DND-41 (cell line): Measurements from ENCODE around the gene OVAAL.

Experiments
- ATAC-seq: fragments of 200-7000 bp; cut with Tn5 transposase; 3 replicates; pipeline ENCODE4 v1.9.1; 2021; ENCODE audit warnings: low read depth; ENCODE audit not compliant: insufficient read depth
- DNase-seq: peaks from one replicate; pipeline ENCODE4 v3.0.0-alpha.2; 2020
- H2AFZ ChIP-seq: 2 replicates; pipeline ENCODE4 v1.6.0; 2012; ENCODE audit warnings: low read depth, low read length
- H3K27ac ChIP-seq: 2 replicates; pipeline ENCODE4 v1.5.1; 2012; ENCODE audit warnings: low read length, inconsistent platforms
- H3K27me3 ChIP-seq: fragments of 200-600 bp; sonication (generic); 2 replicates; pipeline ENCODE4 v1.6.0; 2012; ENCODE audit warnings: low read length, mild to moderate bottlenecking, inconsistent platforms; ENCODE audit not compliant: insufficient read depth, poor library complexity
- H3K36me3 ChIP-seq: 2 replicates; pipeline ENCODE4 v1.5.1; 2012; ENCODE audit warnings: low read length, inconsistent platforms; ENCODE audit not compliant: insufficient read depth
- H3K4me1 ChIP-seq: 2 replicates; pipeline ENCODE4 v1.5.1; 2012; ENCODE audit warnings: mild to moderate bottlenecking, low read length; ENCODE audit not compliant: insufficient read depth
- H3K4me2 ChIP-seq: 2 replicates; pipeline ENCODE4 v1.6.0; 2012; ENCODE audit warnings: mild to moderate bottlenecking, moderate library complexity, low read length, inconsistent platforms; ENCODE audit not compliant: insufficient read depth
- H3K4me3 ChIP-seq, 2 experiments: fragments of 200-600 bp in 1 of 2; shearing (Covaris generic) in 1 of 2; 2 replicates each; pipeline ENCODE4 v1.5.1; 2012 to 2016; ENCODE audit warnings: inconsistent platforms in 2 of 2, low read length in 2 of 2, mild to moderate bottlenecking in 2 of 2, low read depth in 1 of 2, moderate library complexity in 1 of 2
- H3K79me2 ChIP-seq: 2 replicates; pipeline ENCODE4 v1.6.0; 2012; ENCODE audit warnings: low read length, inconsistent platforms; ENCODE audit not compliant: insufficient read depth
- H3K9ac ChIP-seq: 2 replicates; pipeline ENCODE4 v1.6.0; 2012; ENCODE audit warnings: low read depth, mild to moderate bottlenecking, inconsistent platforms, low read length, moderate library complexity
- H3K9me3 ChIP-seq: 2 replicates; pipeline ENCODE4 v1.5.1; 2012; ENCODE audit warnings: low read length, moderate library complexity, mild to moderate bottlenecking, inconsistent platforms; ENCODE audit not compliant: insufficient read depth, severe bottlenecking
- H4K20me1 ChIP-seq: 2 replicates; pipeline ENCODE4 v1.6.0; 2012; ENCODE audit warnings: low read length; ENCODE audit not compliant: insufficient read depth
- EZH2 ChIP-seq: IDR thresholded peaks from 3 replicates; pipeline ENCODE4 v1.6.1; 2012; ENCODE audit warnings: borderline replicate concordance, low read depth, mild to moderate bottlenecking, moderate library complexity, low read length, inconsistent platforms; ENCODE audit not compliant: severe bottlenecking
- TF ChIP-seq, protein P1 (sequence below): IDR thresholded peaks from 2 replicates; pipeline ENCODE4 v1.5.1; 2012; ENCODE audit warnings: borderline replicate concordance, low read length, moderate library complexity, mild to moderate bottlenecking; ENCODE audit not compliant: poor library complexity, severe bottlenecking; ENCODE audit errors: extremely low read depth

Gene OVAAL

DNA sequence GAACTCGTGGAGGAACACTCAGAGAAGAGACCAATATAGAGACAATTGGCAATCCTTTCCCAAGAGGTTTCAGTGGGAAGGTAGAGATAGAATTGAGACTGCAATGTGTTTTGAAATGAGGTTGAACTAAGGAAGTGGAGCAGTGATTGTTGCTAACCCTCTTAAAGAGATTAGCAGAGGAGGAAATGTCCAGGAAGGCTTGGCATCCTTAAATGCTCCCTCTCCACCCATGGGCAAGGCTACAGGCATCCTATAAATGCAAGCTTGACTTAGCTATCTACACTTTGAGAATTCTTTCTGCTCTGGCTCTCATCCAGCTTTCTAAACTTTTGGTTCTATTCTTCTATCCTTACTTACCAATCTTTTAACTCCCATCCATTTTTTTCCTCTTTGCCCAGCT lies 42.7 kb downstream of the OVAAL start:
- no peak overlapping the region for H3K27ac ChIP-seq
- H2AFZ ChIP-seq: no peak overlapping the region
- TF ChIP-seq, protein P1, sequence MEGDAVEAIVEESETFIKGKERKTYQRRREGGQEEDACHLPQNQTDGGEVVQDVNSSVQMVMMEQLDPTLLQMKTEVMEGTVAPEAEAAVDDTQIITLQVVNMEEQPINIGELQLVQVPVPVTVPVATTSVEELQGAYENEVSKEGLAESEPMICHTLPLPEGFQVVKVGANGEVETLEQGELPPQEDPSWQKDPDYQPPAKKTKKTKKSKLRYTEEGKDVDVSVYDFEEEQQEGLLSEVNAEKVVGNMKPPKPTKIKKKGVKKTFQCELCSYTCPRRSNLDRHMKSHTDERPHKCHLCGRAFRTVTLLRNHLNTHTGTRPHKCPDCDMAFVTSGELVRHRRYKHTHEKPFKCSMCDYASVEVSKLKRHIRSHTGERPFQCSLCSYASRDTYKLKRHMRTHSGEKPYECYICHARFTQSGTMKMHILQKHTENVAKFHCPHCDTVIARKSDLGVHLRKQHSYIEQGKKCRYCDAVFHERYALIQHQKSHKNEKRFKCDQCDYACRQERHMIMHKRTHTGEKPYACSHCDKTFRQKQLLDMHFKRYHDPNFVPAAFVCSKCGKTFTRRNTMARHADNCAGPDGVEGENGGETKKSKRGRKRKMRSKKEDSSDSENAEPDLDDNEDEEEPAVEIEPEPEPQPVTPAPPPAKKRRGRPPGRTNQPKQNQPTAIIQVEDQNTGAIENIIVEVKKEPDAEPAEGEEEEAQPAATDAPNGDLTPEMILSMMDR: no peak
- TF ChIP-seq EZH2: no peak
- no peak for DNase-seq
- H3K9ac ChIP-seq: no peak overlapping the region
- H3K36me3 ChIP-seq: no peaks in the 10 kb centered on the region
- no peak overlapping the region for H3K4me3 ChIP-seq
- H3K4me2 ChIP-seq: no peak overlapping the region
- H3K9me3 ChIP-seq: no peaks in the 10 kb centered on the region
- no peaks in the 10 kb centered on the region for H3K4me1 ChIP-seq
- H4K20me1 ChIP-seq: no peaks in the 10 kb centered on the region
- ATAC-seq: no peak
- H3K79me2 ChIP-seq: no peaks in the 10 kb centered on the region
- H3K27me3 ChIP-seq: no peaks in the 10 kb centered on the region

DNA sequence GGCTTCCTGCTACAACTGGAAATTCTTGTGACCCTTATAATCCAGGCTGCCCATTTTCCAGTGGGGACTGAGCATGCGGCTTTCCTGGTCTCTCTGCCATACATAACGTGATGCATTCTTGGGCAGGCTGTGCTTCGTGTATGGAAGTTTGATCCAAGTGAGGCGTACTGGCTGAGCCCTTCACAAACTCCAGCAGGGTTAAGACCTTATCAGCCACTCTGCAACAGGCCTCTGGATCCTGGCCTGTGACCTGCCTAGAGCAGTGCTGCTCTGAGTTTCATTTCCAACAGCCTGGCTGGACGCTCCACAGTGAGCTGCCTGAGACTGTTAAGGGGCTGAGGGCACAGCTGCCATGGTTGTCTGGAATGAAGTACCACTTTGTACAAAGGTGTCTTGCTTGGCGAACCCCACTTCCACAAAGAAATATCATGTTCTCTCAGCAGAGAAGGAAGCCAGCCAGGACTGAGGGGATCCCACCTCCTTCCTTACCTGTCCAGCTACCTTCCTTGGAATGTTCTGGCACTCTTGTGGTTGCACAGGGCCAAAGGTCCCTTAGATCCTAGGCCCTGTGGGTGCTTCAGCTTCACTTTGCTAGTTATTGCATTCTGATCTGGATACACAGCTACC lies 44.6 kb downstream of the OVAAL start:
- ATAC-seq: no peak
- no peak overlapping the region for H3K4me3 ChIP-seq
- H3K4me2 ChIP-seq: no peak overlapping the region
- H3K79me2 ChIP-seq: no peaks in the 10 kb centered on the region
- no peaks in the 10 kb centered on the region for H4K20me1 ChIP-seq
- H3K9me3 ChIP-seq: no peaks in the 10 kb centered on the region
- H3K27me3 ChIP-seq: no peaks in the 10 kb centered on the region
- TF ChIP-seq EZH2: no peak
- TF ChIP-seq, protein P1: no peak
- H3K27ac ChIP-seq: no peak overlapping the region
- H3K4me1 ChIP-seq: no peaks in the 10 kb centered on the region
- H2AFZ ChIP-seq: no peak overlapping the region
- DNase-seq: no peak
- no peaks in the 10 kb centered on the region for H3K36me3 ChIP-seq
- no peak overlapping the region for H3K9ac ChIP-seq

DNA sequence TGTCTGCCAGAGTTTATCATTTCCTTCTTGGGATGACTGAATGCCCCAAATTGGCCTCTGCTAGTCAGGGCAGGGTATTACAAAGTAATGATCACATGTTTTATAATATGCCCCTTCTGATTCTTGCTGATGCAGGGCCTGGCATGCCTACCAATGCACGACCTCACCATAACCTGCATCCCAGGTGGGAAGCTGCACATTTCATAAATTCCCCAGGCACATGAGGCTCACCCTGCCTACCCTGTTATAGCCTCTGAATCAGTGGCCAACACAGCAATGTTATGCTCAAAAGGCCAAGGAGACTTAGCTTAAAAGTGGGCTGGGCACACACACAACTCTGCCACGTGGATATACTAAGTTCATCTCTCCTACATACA lies 45.1 kb downstream of the OVAAL start:
- H3K4me3 ChIP-seq: no peak overlapping the region
- H3K27ac ChIP-seq: no peak overlapping the region
- H3K79me2 ChIP-seq: no peaks in the 10 kb centered on the region
- DNase-seq (no peak), ATAC-seq (no peak)
- no peaks in the 10 kb centered on the region for H3K9me3 ChIP-seq
- no peaks in the 10 kb centered on the region for H3K4me1 ChIP-seq
- no peak overlapping the region for H2AFZ ChIP-seq
- TF ChIP-seq EZH2: no peak
- TF ChIP-seq, protein P1: no peak
- H3K9ac ChIP-seq: no peak overlapping the region
- H3K36me3 ChIP-seq: no peaks in the 10 kb centered on the region
- H3K4me2 ChIP-seq: no peak overlapping the region
- no peaks in the 10 kb centered on the region for H4K20me1 ChIP-seq
- no peaks in the 10 kb centered on the region for H3K27me3 ChIP-seq
